SH-SY5Y (cell line): Measurements from ENCODE around the gene CANX.

ENCODE experiments used
- GATA2 ChIP-seq: IDR thresholded peaks from 2 replicates; pipeline ENCODE4 v1.6.1; 2011; ENCODE audit warnings: mild to moderate bottlenecking, low read depth, low read length
- GATA3 ChIP-seq: IDR thresholded peaks from 2 replicates; pipeline ENCODE4 v1.6.1; 2011; ENCODE audit warnings: low read depth, mild to moderate bottlenecking, low read length, moderate library complexity

DNA sequence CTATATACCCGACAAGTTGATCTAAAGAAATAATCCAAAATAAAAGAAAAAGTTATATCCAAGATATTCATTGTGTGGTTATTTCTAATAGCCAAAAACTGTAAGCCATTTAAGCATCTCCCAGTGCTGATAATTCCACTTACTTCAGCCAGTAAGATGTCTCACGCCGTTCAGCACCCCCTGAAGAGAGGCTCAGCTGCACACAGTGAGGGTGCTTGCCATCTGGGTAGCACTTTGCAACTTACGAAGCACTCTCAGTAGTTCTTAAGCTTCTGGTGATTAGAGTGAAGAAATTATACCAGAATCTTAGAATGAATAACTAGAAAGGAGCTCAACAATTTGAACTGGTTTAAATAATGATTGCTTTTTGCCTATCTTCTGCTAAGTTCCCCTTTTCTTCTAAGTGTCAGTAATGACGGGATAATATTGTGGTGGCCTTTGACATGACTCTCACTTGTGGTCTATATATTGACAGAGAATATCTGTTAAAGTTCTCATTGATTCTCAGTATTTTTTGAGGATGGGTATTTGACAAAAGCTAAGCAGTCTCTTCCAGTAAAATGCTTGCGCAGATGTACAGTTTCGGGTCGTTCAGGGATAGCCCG is 68.8 kb downstream of the CANX start:
- TF ChIP-seq GATA3 (no peak), GATA2 (no peak)
